LNCaP clone FGC (cell line): ENCODE data around the gene SEMA7A.
A peak's percentile ranks its signal among the peaks of the same experiment; 100 is the strongest.

ENCODE experiments used
- DNase-seq: peaks from one replicate; pipeline ENCODE4 v3.0.0-alpha.2; 2011; ENCODE audit warnings: low read depth
- H3K4me3 ChIP-seq: 2 replicates; pipeline ENCODE4 v1.5.1; 2011; ENCODE audit warnings: mild to moderate bottlenecking, low read depth, low read length, control low read depth
- CTCF ChIP-seq: IDR thresholded peaks from 2 replicates; pipeline ENCODE4 v1.5.1; 2012; ENCODE audit warnings: mild to moderate bottlenecking; ENCODE audit not compliant: control insufficient read depth, insufficient read depth; ENCODE audit errors: extremely low read depth

Gene SEMA7A

GRCh38 chr15:74402337-74402841 is 31.4 kb downstream of the SEMA7A start:
- TF ChIP-seq CTCF, result no peak
- no peak for DNase-seq
- H3K4me3 ChIP-seq, result no peak overlapping the region

GRCh38 chr15:74400915-74401757 is 32.6 kb downstream of the SEMA7A start:
- peak; percentile 26 for DNase-seq
- TF ChIP-seq CTCF, result no peak
- no peak overlapping the region for H3K4me3 ChIP-seq

- no peak for DNase-seq
- no peak for TF ChIP-seq CTCF
- H3K4me3 ChIP-seq, result no peak overlapping the region
These were observed 33.4 kb downstream of the SEMA7A start for GRCh38 chr15:74400313-74400860.

- DNase-seq, result peak; percentile 35
- H3K4me3 ChIP-seq, result no peak overlapping the region
- TF ChIP-seq CTCF, result no peak
These were observed 34.0 kb downstream of the SEMA7A start for GRCh38 chr15:74399511-74400312.

GRCh38 chr15:74399100-74399499 is 34.7 kb downstream of the SEMA7A start:
- no peak for TF ChIP-seq CTCF
- no peak overlapping the region for H3K4me3 ChIP-seq

GRCh38 chr15:74398183-74398582 is 35.6 kb downstream of the SEMA7A start:
- DNase-seq, result no peak
- no peak for TF ChIP-seq CTCF
- no peak overlapping the region for H3K4me3 ChIP-seq

More at GRCh38 chr15:74399100-74399499, 34.7 kb downstream of the SEMA7A start:
- DNase-seq, result no peak
